SKM-1 treated with dmso at 0.1 percent for 144 hours (cell line): ENCODE measurements around the gene TCF7.

ENCODE experiments used
- DNase-seq: peaks from one replicate; lab custom pipeline; 2025; ENCODE audit not compliant: unreplicated experiment; lab: John Stamatoyannopoulos, UW

The TCF7 gene

GRCh38 chr5:134175921-134176510 is 61.5 kb downstream of the TCF7 start:
- DNase-seq, result no peak

DNA sequence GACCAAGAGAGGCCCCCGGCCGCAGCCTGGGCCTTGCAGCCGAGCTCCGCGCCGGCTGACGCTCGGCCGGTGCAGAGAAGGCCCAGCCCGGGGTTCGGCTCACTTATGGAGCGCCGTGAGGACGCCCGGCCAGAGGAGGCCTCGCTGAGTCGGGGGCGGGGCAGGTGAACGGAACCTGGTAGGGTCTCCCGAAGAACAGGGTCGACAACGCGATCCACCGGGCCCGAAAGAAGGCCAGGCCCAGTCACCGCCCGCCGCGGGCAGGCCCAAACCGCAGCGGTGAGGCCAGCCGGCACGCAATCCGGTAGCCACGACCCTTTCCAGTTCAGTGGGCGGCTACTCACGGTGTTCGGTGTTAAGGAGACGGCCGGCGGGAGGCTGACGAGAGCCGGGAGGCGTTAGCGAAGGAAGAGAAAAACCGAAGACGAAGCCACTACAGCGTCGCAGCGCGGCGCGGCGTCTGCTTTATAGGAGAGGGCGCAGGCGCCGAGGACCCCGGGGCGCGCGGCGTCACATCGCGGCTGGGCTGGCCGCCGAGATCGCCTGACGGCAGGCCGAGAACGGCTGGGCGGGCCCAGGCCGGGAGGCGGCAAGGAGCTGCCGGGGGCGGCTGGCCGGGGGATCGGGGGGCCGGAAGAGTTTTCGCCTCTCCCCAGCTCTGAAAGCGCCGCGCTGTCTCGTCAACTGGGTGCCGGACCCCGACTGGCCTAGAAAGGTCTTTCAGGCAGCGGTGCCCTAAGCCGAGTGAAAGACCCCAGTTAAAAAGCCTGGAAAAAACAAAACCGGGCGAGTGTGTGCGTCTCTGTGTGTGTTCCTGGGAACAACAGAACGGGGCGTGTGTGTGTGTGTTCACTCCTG is 62.3 kb downstream of the TCF7 start, which contains the start of gene SKP1:
SKP1 (minus strand) TSS at position 440 of the 858 bp plus-strand sequence. CDS start 2,928 bp downstream, outside the sequence.
- peak; percentile 81 for DNase-seq

GRCh38 chr5:134177369-134178095 is 63.1 kb downstream of the TCF7 start:
- DNase-seq, result no peak

- DNase-seq, result no peak
Observed at GRCh38 chr5:134178096-134178419, 63.6 kb downstream of the TCF7 start.

GRCh38 chr5:134183481-134183880 is 69.0 kb downstream of the TCF7 start:
- no peak for DNase-seq

- DNase-seq, result peak; percentile 53
Observed at GRCh38 chr5:134184155-134185135, 70.0 kb downstream of the TCF7 start.

GRCh38 chr5:134188092-134188491 is 73.6 kb downstream of the TCF7 start:
- no peak for DNase-seq

DNA sequence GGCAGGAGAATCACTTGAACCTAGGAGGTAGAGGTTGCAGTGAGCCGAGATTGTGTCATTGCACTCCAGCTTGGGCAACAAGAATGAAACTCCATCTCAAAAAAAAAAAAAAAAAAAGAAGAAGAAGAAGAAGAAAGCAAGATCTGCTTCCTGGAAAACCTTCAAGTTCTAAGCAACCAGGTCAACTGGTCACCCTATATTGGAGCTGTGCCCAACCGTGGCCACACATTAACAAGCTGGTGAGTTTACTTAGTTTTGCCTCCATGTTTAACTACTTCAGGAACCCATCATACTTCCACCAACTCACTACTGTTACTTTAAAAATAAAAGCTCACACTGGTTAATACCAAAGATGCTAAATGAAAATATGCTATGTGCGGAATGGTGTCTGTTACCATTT is 74.5 kb downstream of the TCF7 start:
- no peak for DNase-seq

GRCh38 chr5:134195666-134196065 is 81.2 kb downstream of the TCF7 start:
- no peak for DNase-seq
